ENCODE results near the gene CFAP74. TPM values are rescaled to one million over a fixed set of nuclear protein-coding genes. Genes with fewer than 3 reads are reported as not detected.

The CFAP74 gene
- total RNA-seq, 2 experiments from 2014 or later, result not detected

DNA sequence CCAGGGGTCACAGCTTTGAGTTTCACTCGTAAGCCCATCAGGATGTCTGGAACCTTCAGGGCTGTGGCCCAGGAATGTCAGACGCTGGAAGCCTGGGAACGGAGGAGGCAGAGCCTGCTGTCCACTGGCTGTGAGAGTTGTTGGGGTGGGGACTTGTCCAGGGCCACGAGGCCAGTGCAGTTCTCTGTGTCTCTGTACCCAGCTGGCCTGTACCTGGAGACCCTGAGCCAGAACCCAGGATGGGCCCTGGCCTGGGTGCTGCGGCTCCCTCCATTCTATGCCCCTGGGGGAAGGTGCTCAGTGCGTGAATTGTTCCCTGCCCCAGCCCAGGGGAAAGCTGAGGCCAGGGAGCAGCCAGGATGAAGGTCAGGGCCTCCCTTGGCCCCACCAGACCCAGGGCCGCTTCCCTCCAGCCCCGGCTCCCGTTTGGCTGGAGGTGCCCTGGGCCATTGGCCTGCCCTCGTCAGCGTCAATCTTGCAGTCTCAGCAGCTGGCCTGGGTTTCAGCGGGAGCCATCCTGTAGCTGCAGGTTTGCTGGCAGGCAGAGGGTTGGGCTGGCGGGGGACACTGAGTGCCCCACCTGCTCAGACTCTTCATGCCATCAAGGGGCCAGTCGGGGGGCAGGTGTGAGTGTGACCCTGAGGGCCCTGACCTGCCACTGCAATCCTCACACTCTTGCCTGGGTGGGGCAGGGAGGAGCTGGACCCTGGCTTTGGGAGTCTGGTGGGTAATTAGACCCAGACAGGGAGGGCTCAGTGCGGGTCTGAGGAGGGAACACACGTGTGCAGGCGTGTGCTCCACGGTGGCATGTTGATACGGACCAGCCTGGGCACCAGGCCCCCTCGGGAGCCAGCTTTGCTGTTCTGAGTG is 89.2 kb downstream of the CFAP74 start:
- CTCF ChIA-PET, result interaction anchor here (1.7 kb wide), 1 partner anchor 9 kb away, joined by 5 read pairs; no protein-coding TSS in a partner anchor
- POLR2A ChIA-PET, result no interaction called here

GRCh38 chr1:1911350-1912041 is 92.1 kb downstream of the CFAP74 start:
- ChIA-PET CTCF (interaction anchor here (0.8 kb wide), 1 partner anchor 21 kb away, joined by 3 read pairs; no protein-coding TSS in a partner anchor), POLR2A (no interaction called here)

DNA sequence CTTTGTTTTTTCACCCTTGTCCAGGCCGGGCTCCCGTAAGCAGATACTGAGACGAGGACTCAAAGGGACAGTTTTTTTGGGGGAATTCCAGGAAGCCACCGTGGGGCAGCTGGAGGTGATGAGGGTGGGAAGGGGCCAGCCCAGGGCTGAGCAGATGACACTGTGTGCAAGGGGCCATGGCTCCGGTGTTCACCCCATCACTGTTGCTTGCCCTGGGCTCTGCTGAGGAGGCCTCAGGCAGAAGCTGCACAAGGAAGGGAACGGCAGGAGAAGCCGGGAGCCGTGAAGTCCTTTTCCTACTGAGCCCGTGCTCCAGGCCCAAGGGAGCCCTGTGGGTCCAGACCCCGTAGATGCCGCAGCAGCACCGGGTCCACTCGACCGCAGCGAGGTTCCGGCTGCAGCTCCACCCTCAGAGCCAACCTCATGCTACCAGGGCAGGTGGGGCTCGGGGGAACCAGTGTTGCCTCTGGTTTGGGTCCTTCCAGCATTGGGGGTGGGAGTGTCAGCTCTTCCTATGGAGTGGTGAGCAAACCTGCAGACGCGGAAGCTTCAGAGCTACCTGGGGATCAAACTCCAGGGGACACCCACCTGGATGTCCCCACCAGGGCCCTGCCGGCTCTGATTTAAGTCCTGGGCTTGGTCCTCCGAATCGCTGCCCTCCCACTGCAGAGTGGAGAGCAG is 92.8 kb downstream of the CFAP74 start:
- POLR2A ChIA-PET, result no interaction called here
- CTCF ChIA-PET, result no interaction called here

GRCh38 chr1:1910033-1910465 is 93.5 kb downstream of the CFAP74 start:
- ChIA-PET POLR2A (interaction anchor here (0.6 to 1.5 kb wide), 4 partner anchors 10 to 280 kb away, joined by 3 to 6 read pairs (median 4); partner anchors contain the start of gene TMEM52), CTCF (interaction anchor here (0.9 to 2.4 kb wide), 6 partner anchors 8 to 241 kb away, joined by 3 to 10 read pairs (median 4); no protein-coding TSS in a partner anchor)

DNA sequence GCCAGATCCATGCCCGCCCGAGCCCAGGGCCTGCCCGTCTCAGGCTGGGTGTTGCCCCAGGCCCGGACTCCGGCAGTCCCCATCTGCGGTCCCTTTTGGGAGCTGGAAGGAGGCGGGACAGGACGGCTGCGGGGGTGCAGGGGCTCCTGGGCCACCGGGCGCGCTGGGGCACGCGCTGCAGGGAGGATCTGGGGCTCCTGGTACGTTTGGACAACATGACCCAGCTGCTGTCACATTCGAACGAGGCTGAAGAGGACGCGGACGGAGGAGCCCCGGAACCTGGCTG is 95.1 kb downstream of the CFAP74 start:
- POLR2A ChIA-PET, result interaction anchor here (0.5 to 1.5 kb wide), 8 partner anchors 9 to 235 kb away, joined by 3 to 6 read pairs (median 3); no protein-coding TSS in a partner anchor
- CTCF ChIA-PET, result interaction anchor here (0.6 to 2.4 kb wide), 17 partner anchors 9 to 470 kb away, joined by 3 to 10 read pairs (median 4); no protein-coding TSS in a partner anchor

- CTCF ChIA-PET, result interaction anchor here (1.3 to 2.1 kb wide), 7 partner anchors 12 to 183 kb away, joined by 3 to 11 read pairs (median 5); partner anchors contain the start of gene CDK11A
- POLR2A ChIA-PET, result no interaction called here
Observed at GRCh38 chr1:1907098-1907736, 96.4 kb downstream of the CFAP74 start.

- ChIA-PET CTCF (interaction anchor here (0.6 to 2.1 kb wide), 28 partner anchors 9 to 228 kb away, joined by 3 to 14 read pairs (median 4); partner anchors contain the start of genes CALML6 and CDK11A), POLR2A (interaction anchor here (0.7 kb wide), 1 partner anchor 117 kb away, joined by 9 read pairs; no protein-coding TSS in a partner anchor)
Observed at GRCh38 chr1:1906185-1907097, 97.1 kb downstream of the CFAP74 start.

DNA sequence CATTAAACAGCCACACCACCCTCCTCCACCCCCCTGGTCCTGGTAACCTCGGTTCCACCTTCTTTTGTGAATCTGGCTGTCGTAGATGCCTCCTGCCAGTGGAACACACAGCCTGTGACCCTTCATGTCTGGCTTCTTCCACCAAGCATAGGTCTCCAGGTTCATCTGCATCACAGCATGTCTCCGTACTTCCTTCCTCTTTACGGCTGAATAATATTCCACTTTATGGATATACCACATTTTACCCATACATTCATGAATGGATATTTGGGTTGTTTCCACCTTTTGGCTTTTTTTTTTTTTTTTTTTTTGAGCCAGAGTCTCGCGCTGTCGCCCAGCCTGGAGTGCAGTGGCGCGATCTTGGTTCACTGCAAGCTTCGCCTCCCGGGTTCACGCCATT is 100.4 kb downstream of the CFAP74 start:
- ChIA-PET POLR2A (interaction anchor here (0.6 kb wide), 1 partner anchor 122 kb away, joined by 4 read pairs; no protein-coding TSS in a partner anchor), CTCF (interaction anchor here (1.0 kb wide), 1 partner anchor 8 kb away, joined by 4 read pairs; no protein-coding TSS in a partner anchor)

- ChIA-PET POLR2A (no interaction called here), CTCF (no interaction called here)
Observed at GRCh38 chr1:1901641-1902294, 101.8 kb downstream of the CFAP74 start.

- POLR2A ChIA-PET, result no interaction called here
- CTCF ChIA-PET, result no interaction called here
Observed at GRCh38 chr1:1900883-1901640, 102.5 kb downstream of the CFAP74 start.

- ChIA-PET CTCF (interaction anchor here (2.3 kb wide), 1 partner anchor 9 kb away, joined by 10 read pairs; no protein-coding TSS in a partner anchor), POLR2A (interaction anchor here (1.0 kb wide), 1 partner anchor 9 kb away, joined by 3 read pairs; no protein-coding TSS in a partner anchor)
Observed at GRCh38 chr1:1899967-1900327, 103.6 kb downstream of the CFAP74 start.

- ChIA-PET POLR2A (interaction anchor here (1.0 kb wide), 1 partner anchor 9 kb away, joined by 3 read pairs; no protein-coding TSS in a partner anchor), CTCF (interaction anchor here (2.3 kb wide), 1 partner anchor 9 kb away, joined by 10 read pairs; no protein-coding TSS in a partner anchor)
Observed at GRCh38 chr1:1899266-1899966, 104.2 kb downstream of the CFAP74 start.

- CTCF ChIA-PET, result interaction anchor here (2.3 kb wide), 1 partner anchor 10 kb away, joined by 10 read pairs; no protein-coding TSS in a partner anchor
Observed at GRCh38 chr1:1898246-1898933, 105.2 kb downstream of the CFAP74 start.

GRCh38 chr1:1895456-1896336 is 107.9 kb downstream of the CFAP74 start:
- ChIA-PET POLR2A (no interaction called here), CTCF (interaction anchor here (0.7 to 1.3 kb wide), 4 partner anchors 8 to 13 kb away, joined by 3 to 5 read pairs (median 4); no protein-coding TSS in a partner anchor)

More at GRCh38 chr1:1898246-1898933, 105.2 kb downstream of the CFAP74 start:
- POLR2A ChIA-PET, result no interaction called here

Data from activated CD8-positive, alpha-beta memory T cell treated with anti-CD3 and anti-CD28 coated beads for 36 hours (primary cell).